BLaER1 (cell line): Measurements from ENCODE around the gene INAVA.

Experiments
- H3K27ac ChIP-seq: shearing (Covaris generic); formaldehyde crosslinking; 2 replicates; pipeline ENCODE4 v1.8.1; 2022
- H3K27me3 ChIP-seq: shearing (Covaris generic); formaldehyde crosslinking; 2 replicates; pipeline ENCODE4 v1.8.1; 2022
- H3K36me3 ChIP-seq: shearing (Covaris generic); formaldehyde crosslinking; 2 replicates; pipeline ENCODE4 v1.8.1; 2022
- H3K4me1 ChIP-seq: shearing (Covaris generic); formaldehyde crosslinking; 2 replicates; pipeline ENCODE4 v1.8.1; 2022
- H3K4me2 ChIP-seq: shearing (Covaris generic); formaldehyde crosslinking; 2 replicates; pipeline ENCODE4 v1.8.1; 2022
- H3K4me3 ChIP-seq: shearing (Covaris generic); formaldehyde crosslinking; 2 replicates; pipeline ENCODE4 v1.8.1; 2022
- H3K9ac ChIP-seq: shearing (Covaris generic); formaldehyde crosslinking; 2 replicates; pipeline ENCODE4 v1.8.1; 2022
- H3K9me3 ChIP-seq: shearing (Covaris generic); formaldehyde crosslinking; 2 replicates; pipeline ENCODE4 v1.8.1; 2022
- H4K20me1 ChIP-seq: shearing (Covaris generic); formaldehyde crosslinking; 2 replicates; pipeline ENCODE4 v1.8.1; 2022
- Cebpa-rat ChIP-seq: shearing (Covaris generic); IDR thresholded peaks from 2 replicates; pipeline ENCODE4 v1.8.1; 2022

INAVA gene

GRCh38 chr1:200894712-200895442 is at the start of gene INAVA:
Gene INAVA, plus strand, starts transcription at chr1:200894900. Its CDS starts 3,501 bp downstream, at chr1:200898401.
- H3K27me3 ChIP-seq = peaks cover 44% of the 10 kb centered on the region
- no peak within 1 kb of the TSS for H3K4me2 ChIP-seq
- no peaks in the 10 kb centered on the region for H3K36me3 ChIP-seq
- no peak within 1 kb of the TSS for H3K27ac ChIP-seq
- H3K9me3 ChIP-seq = no peaks in the 10 kb centered on the region; the same call in 1 of the 2 replicates
- H4K20me1 ChIP-seq = no peaks in the 10 kb centered on the region
- TF ChIP-seq Cebpa-rat = no peak
- H3K4me1 ChIP-seq = peaks cover 49% of the 10 kb centered on the region
- no peak within 1 kb of the TSS for H3K9ac ChIP-seq
- H3K4me3 ChIP-seq = no peak within 1 kb of the TSS

GRCh38 chr1:200845360-200845759 is 49.3 kb upstream of the INAVA start:
- no peak for TF ChIP-seq Cebpa-rat
- no peak overlapping the region for H3K27ac ChIP-seq
- no peak overlapping the region for H3K4me3 ChIP-seq
- H4K20me1 ChIP-seq = no peaks in the 10 kb centered on the region
- H3K27me3 ChIP-seq = no peaks in the 10 kb centered on the region
- H3K4me2 ChIP-seq = no peak overlapping the region
- H3K9me3 ChIP-seq = no peaks in the 10 kb centered on the region
- no peak overlapping the region for H3K9ac ChIP-seq
- H3K36me3 ChIP-seq = peaks cover 26% of the 10 kb centered on the region
- H3K4me1 ChIP-seq = no peaks in the 10 kb centered on the region

GRCh38 chr1:200846398-200846797 is 48.3 kb upstream of the INAVA start:
- no peaks in the 10 kb centered on the region for H3K27me3 ChIP-seq

GRCh38 chr1:200849430-200849829 is 45.3 kb upstream of the INAVA start:
- Histone ChIP-seq H3K4me1 (no peaks in the 10 kb centered on the region), H3K4me3 (no peak overlapping the region), H4K20me1 (no peaks in the 10 kb centered on the region), H3K27ac (no peak overlapping the region), H3K4me2 (no peak overlapping the region), H3K9ac (no peak overlapping the region), H3K36me3 (peaks cover 40% of the 10 kb centered on the region), H3K27me3 (no peaks in the 10 kb centered on the region), H3K9me3 (no peaks in the 10 kb centered on the region)
- TF ChIP-seq Cebpa-rat = no peak

More at GRCh38 chr1:200846398-200846797, 48.3 kb upstream of the INAVA start:
- Histone ChIP-seq H3K9ac (no peak overlapping the region), H3K9me3 (no peaks in the 10 kb centered on the region), H3K36me3 (peaks cover 35% of the 10 kb centered on the region), H3K4me1 (no peaks in the 10 kb centered on the region), H4K20me1 (no peaks in the 10 kb centered on the region), H3K27ac (no peak overlapping the region), H3K4me3 (no peak overlapping the region), H3K4me2 (no peak overlapping the region)
- no peak for TF ChIP-seq Cebpa-rat

- H3K27me3 ChIP-seq = no peaks in the 10 kb centered on the region
- H3K9ac ChIP-seq = no peak overlapping the region
- peaks cover 41% of the 10 kb centered on the region for H3K36me3 ChIP-seq
- no peak overlapping the region for H3K4me3 ChIP-seq
- no peak overlapping the region for H3K4me2 ChIP-seq
- H4K20me1 ChIP-seq = no peaks in the 10 kb centered on the region
- no peak for TF ChIP-seq Cebpa-rat
- no peak overlapping the region for H3K27ac ChIP-seq
- H3K9me3 ChIP-seq = no peaks in the 10 kb centered on the region
- no peaks in the 10 kb centered on the region for H3K4me1 ChIP-seq
Measured at GRCh38 chr1:200850554-200850953, 44.1 kb upstream of the INAVA start.

GRCh38 chr1:200856716-200857357 is 37.9 kb upstream of the INAVA start:
- Histone ChIP-seq H3K27me3 (no peaks in the 10 kb centered on the region), H3K9me3 (no peaks in the 10 kb centered on the region), H3K4me3 (no peak overlapping the region), H3K4me2 (no peak overlapping the region), H3K9ac (no peak overlapping the region), H4K20me1 (no peaks in the 10 kb centered on the region), H3K27ac (no peak overlapping the region), H3K36me3 (peaks cover 26% of the 10 kb centered on the region), H3K4me1 (no peaks in the 10 kb centered on the region)
- no peak for TF ChIP-seq Cebpa-rat

GRCh38 chr1:200857804-200858203 is 36.9 kb upstream of the INAVA start:
- H3K36me3 ChIP-seq = peaks cover 29% of the 10 kb centered on the region

GRCh38 chr1:200861937-200862647 is 32.6 kb upstream of the INAVA start:
- TF ChIP-seq Cebpa-rat = no peak
- Histone ChIP-seq H3K4me1 (peaks cover 22% of the 10 kb centered on the region), H3K27me3 (no peaks in the 10 kb centered on the region), H3K4me3 (no peak overlapping the region), H4K20me1 (no peaks in the 10 kb centered on the region), H3K9ac (no peak overlapping the region), H3K4me2 (no peak overlapping the region), H3K27ac (no peak overlapping the region), H3K9me3 (no peaks in the 10 kb centered on the region), H3K36me3 (peaks cover 19% of the 10 kb centered on the region; the same call in 1 of the 2 replicates)

More at GRCh38 chr1:200857804-200858203, 36.9 kb upstream of the INAVA start:
- Histone ChIP-seq H3K4me1 (no peaks in the 10 kb centered on the region), H3K4me3 (no peak overlapping the region), H4K20me1 (no peaks in the 10 kb centered on the region), H3K27ac (no peak overlapping the region), H3K27me3 (no peaks in the 10 kb centered on the region), H3K4me2 (no peak overlapping the region), H3K9me3 (no peaks in the 10 kb centered on the region), H3K9ac (no peak overlapping the region)
- no peak for TF ChIP-seq Cebpa-rat

- no peak overlapping the region for H3K9ac ChIP-seq
- H3K4me3 ChIP-seq = no peak overlapping the region
- H3K27me3 ChIP-seq = no peaks in the 10 kb centered on the region
- no peaks in the 10 kb centered on the region for H4K20me1 ChIP-seq
- H3K27ac ChIP-seq = no peak overlapping the region
- peaks cover 15% of the 10 kb centered on the region; the same call in 1 of the 2 replicates for H3K36me3 ChIP-seq
- H3K4me1 ChIP-seq = peaks cover 24% of the 10 kb centered on the region
- H3K9me3 ChIP-seq = no peaks in the 10 kb centered on the region
- no peak for TF ChIP-seq Cebpa-rat
- no peak overlapping the region for H3K4me2 ChIP-seq
Measured at GRCh38 chr1:200862713-200863415, 31.8 kb upstream of the INAVA start.
